ENCODE measurements around the gene FANCD2OS.
"Not testable (repeated sequence)": the region's sequence is repeated elsewhere in the genome, so short reads cannot be mapped to it uniquely, and the experiment has no call there.

The FANCD2OS gene

GRCh38 chr3:10121064-10121463 lies 13.0 kb upstream of the FANCD2OS start:
- ATAC-seq (replicated peaks) (no peak), DNase-seq (no peak)
- peaks cover 24 to 51% of the 10 kb centered on the region in 2 donors for H3K4me1 Mint-ChIP-seq
- no peaks in the 10 kb centered on the region for H3K9me3 Mint-ChIP-seq
- H3K27me3 Mint-ChIP-seq = no peaks in the 10 kb centered on the region
- H3K27ac Mint-ChIP-seq = no peak overlapping the region
- peaks cover 24 to 37% of the 10 kb centered on the region in 2 donors for H3K36me3 Mint-ChIP-seq
- H3K4me3 Mint-ChIP-seq = no peak overlapping the region

- ATAC-seq (replicated peaks) (no peak), DNase-seq (no peak)
- Mint-ChIP-seq H3K27ac (no peak overlapping the region), H3K4me3 (no peak overlapping the region), H3K4me1 (peaks cover 22 to 54% of the 10 kb centered on the region in 2 donors), H3K36me3 (peaks cover 21 to 28% of the 10 kb centered on the region in 2 donors), H3K27me3 (no peaks in the 10 kb centered on the region), H3K9me3 (no peaks in the 10 kb centered on the region)
Measured at GRCh38 chr3:10119376-10119775, 11.3 kb upstream of the FANCD2OS start.

GRCh38 chr3:10116928-10117327 lies 8.9 kb upstream of the FANCD2OS start:
- peaks cover 16 to 43% of the 10 kb centered on the region in 2 donors for H3K4me1 Mint-ChIP-seq
- H3K27ac Mint-ChIP-seq = no peak overlapping the region
- H3K27me3 Mint-ChIP-seq = no peaks in the 10 kb centered on the region
- no peaks in the 10 kb centered on the region for H3K9me3 Mint-ChIP-seq
- H3K36me3 Mint-ChIP-seq = peaks cover 11 to 16% of the 10 kb centered on the region in 2 donors
- DNase-seq (no peak), ATAC-seq (replicated peaks) (no peak)
- peak overlapping the region; percentile 95 to 100 for H3K4me3 Mint-ChIP-seq

- peaks cover 16 to 42% of the 10 kb centered on the region in 2 donors for H3K4me1 Mint-ChIP-seq
- no peaks in the 10 kb centered on the region for H3K27me3 Mint-ChIP-seq
- H3K4me3 Mint-ChIP-seq = peak overlapping the region; percentile 95 to 100
- H3K36me3 Mint-ChIP-seq = peaks cover 10 to 14% of the 10 kb centered on the region in 2 donors
- ATAC-seq (replicated peaks) (peak; percentile 29 to 33), DNase-seq (no peak)
- peak overlapping the region; percentile 97 for H3K27ac Mint-ChIP-seq
- no peaks in the 10 kb centered on the region for H3K9me3 Mint-ChIP-seq
Measured at GRCh38 chr3:10116138-10116460, 8.0 kb upstream of the FANCD2OS start.

GRCh38 chr3:10115326-10116137 lies 7.5 kb upstream of the FANCD2OS start, which contains the start of gene BRK1:
Gene BRK1, plus strand, starts transcription at chr3:10115675. Its CDS starts 27 bp downstream, at chr3:10115702.
- Mint-ChIP-seq H3K36me3 (peaks cover 6 to 9% of the 10 kb centered on the region in 2 donors), H3K9me3 (no peaks in the 10 kb centered on the region), H3K27me3 (no peaks in the 10 kb centered on the region), H3K4me3 (peak within 1 kb of the TSS; percentile 95 to 100), H3K4me1 (peaks cover 13 to 37% of the 10 kb centered on the region in 2 donors), H3K27ac (peak within 1 kb of the TSS; percentile 97)
- DNase-seq = peak; percentile 89
- ATAC-seq (replicated peaks) = peak; percentile 95 to 97

- H3K36me3 Mint-ChIP-seq = peaks cover 2 to 3% of the 10 kb centered on the region in 2 donors
- DNase-seq (no peak), ATAC-seq (replicated peaks) (no peak)
- H3K4me3 Mint-ChIP-seq = no peak overlapping the region
- H3K27me3 Mint-ChIP-seq = no peaks in the 10 kb centered on the region
- H3K4me1 Mint-ChIP-seq = no peaks in the 10 kb centered on the region
- H3K9me3 Mint-ChIP-seq = no peaks in the 10 kb centered on the region
- no peak overlapping the region for H3K27ac Mint-ChIP-seq
Measured at GRCh38 chr3:10106919-10107318, 1.1 kb downstream of the FANCD2OS start.

- H3K4me1 Mint-ChIP-seq = no peaks in the 10 kb centered on the region
- no peaks in the 10 kb centered on the region for H3K9me3 Mint-ChIP-seq
- no peak for DNase-seq
- H3K36me3 Mint-ChIP-seq = peaks cover 11 to 17% of the 10 kb centered on the region in 2 donors
- H3K4me3 Mint-ChIP-seq = no peak overlapping the region
- H3K27ac Mint-ChIP-seq = no peak overlapping the region
- no peaks in the 10 kb centered on the region for H3K27me3 Mint-ChIP-seq
- no peak for ATAC-seq (replicated peaks)
Measured at GRCh38 chr3:10099041-10099440, 9.0 kb downstream of the FANCD2OS start.

GRCh38 chr3:10093678-10094077 lies 14.4 kb downstream of the FANCD2OS start:
- ATAC-seq (replicated peaks) (no peak), DNase-seq (no peak)
- Mint-ChIP-seq H3K36me3 (peaks cover 25 to 34% of the 10 kb centered on the region in 2 donors), H3K4me1 (no peaks in the 10 kb centered on the region), H3K27ac (no peak overlapping the region), H3K9me3 (no peaks in the 10 kb centered on the region), H3K4me3 (no peak overlapping the region), H3K27me3 (no peaks in the 10 kb centered on the region)

- H3K9me3 Mint-ChIP-seq; H3K4me1 Mint-ChIP-seq; DNase-seq; H3K4me3 Mint-ChIP-seq; ATAC-seq (replicated peaks); H3K27me3 Mint-ChIP-seq; H3K27ac Mint-ChIP-seq: not testable (repeated sequence)
- H3K36me3 Mint-ChIP-seq = peaks cover 26 to 34% of the 10 kb centered on the region in 2 donors
Measured at GRCh38 chr3:10091387-10091786, 16.7 kb downstream of the FANCD2OS start.

- not testable (repeated sequence) for H3K27ac Mint-ChIP-seq; H3K27me3 Mint-ChIP-seq; H3K4me1 Mint-ChIP-seq; H3K4me3 Mint-ChIP-seq; H3K9me3 Mint-ChIP-seq; ATAC-seq (replicated peaks); DNase-seq
- peaks cover 25 to 34% of the 10 kb centered on the region in 2 donors for H3K36me3 Mint-ChIP-seq
Measured at GRCh38 chr3:10090774-10091173, 17.3 kb downstream of the FANCD2OS start.

- peaks cover 25 to 34% of the 10 kb centered on the region in 2 donors for H3K36me3 Mint-ChIP-seq
- DNase-seq (no peak), ATAC-seq (replicated peaks) (no peak)
- no peaks in the 10 kb centered on the region for H3K27me3 Mint-ChIP-seq
- no peaks in the 10 kb centered on the region for H3K9me3 Mint-ChIP-seq
- H3K27ac Mint-ChIP-seq = no peak overlapping the region
- no peaks in the 10 kb centered on the region for H3K4me1 Mint-ChIP-seq
- H3K4me3 Mint-ChIP-seq = no peak overlapping the region
Measured at GRCh38 chr3:10090179-10090578, 17.9 kb downstream of the FANCD2OS start.

- Mint-ChIP-seq H3K27ac (no peak overlapping the region), H3K9me3 (no peaks in the 10 kb centered on the region), H3K27me3 (no peaks in the 10 kb centered on the region), H3K4me1 (no peaks in the 10 kb centered on the region), H3K36me3 (peaks cover 29 to 39% of the 10 kb centered on the region in 2 donors), H3K4me3 (no peak overlapping the region)
- DNase-seq (no peak), ATAC-seq (replicated peaks) (no peak)
Measured at GRCh38 chr3:10088256-10088655, 19.8 kb downstream of the FANCD2OS start.

GRCh38 chr3:10085738-10086137 lies 22.3 kb downstream of the FANCD2OS start:
- DNase-seq = no peak

GRCh38 chr3:10081871-10082270 lies 26.2 kb downstream of the FANCD2OS start:
- Mint-ChIP-seq H3K4me1 (no peaks in the 10 kb centered on the region), H3K27me3 (no peaks in the 10 kb centered on the region), H3K9me3 (no peaks in the 10 kb centered on the region), H3K36me3 (peaks cover 26 to 41% of the 10 kb centered on the region in 2 donors), H3K4me3 (no peak overlapping the region), H3K27ac (no peak overlapping the region)
- ATAC-seq (replicated peaks) = no peak
- no peak for DNase-seq

More at GRCh38 chr3:10085738-10086137, 22.3 kb downstream of the FANCD2OS start:
- no peak for ATAC-seq (replicated peaks)
- Mint-ChIP-seq H3K4me1 (no peaks in the 10 kb centered on the region), H3K27ac (no peak overlapping the region), H3K36me3 (peaks cover 27 to 48% of the 10 kb centered on the region in 2 donors), H3K9me3 (no peaks in the 10 kb centered on the region), H3K4me3 (no peak overlapping the region), H3K27me3 (no peaks in the 10 kb centered on the region)

GRCh38 chr3:10074666-10075065 lies 33.4 kb downstream of the FANCD2OS start:
- Mint-ChIP-seq H3K4me3 (no peak overlapping the region), H3K27me3 (no peaks in the 10 kb centered on the region), H3K36me3 (peaks cover 3 to 19% of the 10 kb centered on the region in 2 donors), H3K4me1 (no peaks in the 10 kb centered on the region), H3K9me3 (no peaks in the 10 kb centered on the region), H3K27ac (no peak overlapping the region)
- DNase-seq = no peak
- ATAC-seq (replicated peaks) = no peak

Measured in stimulated activated naive B cell treated with anti-CD40 and anti-IgM and Interleukin-4, amounts not matched to agents 10 μg/mL and 1 μg/mL and 100 μg/mL, for 72 hours (primary cell).